NCI-H748 (cell line): ENCODE measurements around the gene LGALS9C.
"Not testable (repeated sequence)": the region's sequence is repeated elsewhere in the genome, so short reads cannot be mapped to it uniquely, and the experiment has no call there.

Experiments used
- DNase-seq: peaks from one replicate; lab custom pipeline; 2025; ENCODE audit not compliant: unreplicated experiment; lab: John Stamatoyannopoulos, UW

LGALS9C gene

DNA sequence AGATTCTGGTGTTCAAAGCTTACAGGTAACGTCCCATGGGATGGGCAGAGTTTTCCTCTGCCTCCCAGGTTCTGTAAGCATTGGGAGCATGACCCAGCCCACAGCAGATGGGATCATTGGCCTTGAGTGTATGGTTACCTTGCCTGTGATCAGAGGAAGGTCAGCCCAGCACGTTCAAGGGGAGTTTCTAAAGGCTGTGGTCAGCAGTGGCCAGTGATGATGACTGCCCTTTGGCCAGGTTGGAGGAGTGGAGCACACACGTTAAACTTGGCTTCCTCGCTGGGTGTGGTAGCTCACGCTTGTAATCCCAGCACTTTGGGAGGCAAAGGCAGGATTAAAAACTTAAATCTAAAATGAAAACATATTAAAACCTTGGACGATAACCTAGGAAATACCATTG is 51.8 kb downstream of the LGALS9C start:
- not testable (repeated sequence) for DNase-seq

DNA sequence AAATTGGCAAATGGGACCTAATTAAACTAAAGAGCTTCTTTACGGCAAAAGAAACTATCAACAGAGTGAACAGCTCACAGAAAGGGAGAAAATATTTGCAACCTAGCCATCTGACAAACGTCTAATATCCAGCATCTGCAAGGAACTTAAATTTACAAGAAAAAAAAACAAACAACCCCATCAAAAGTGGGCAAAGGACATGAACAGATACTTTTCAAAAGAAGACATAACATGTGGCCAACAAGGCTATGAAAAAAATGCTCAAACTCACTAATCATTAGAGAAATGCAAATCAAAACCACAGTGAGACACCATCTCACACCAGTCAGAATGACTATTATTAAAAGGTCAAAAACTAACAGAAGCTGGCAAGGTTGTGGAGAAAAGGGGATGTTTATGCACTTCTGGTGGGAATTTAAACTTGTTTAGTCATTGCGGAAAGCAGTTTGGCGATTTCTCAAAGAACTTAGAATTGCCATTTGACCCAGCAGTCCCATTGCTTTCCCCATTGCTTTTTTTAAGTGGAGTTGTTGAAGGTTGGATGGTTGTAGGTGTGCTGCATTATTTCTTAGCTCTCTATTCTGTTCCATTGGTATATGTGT is 52.4 kb downstream of the LGALS9C start:
- DNase-seq = not testable (repeated sequence)

DNA sequence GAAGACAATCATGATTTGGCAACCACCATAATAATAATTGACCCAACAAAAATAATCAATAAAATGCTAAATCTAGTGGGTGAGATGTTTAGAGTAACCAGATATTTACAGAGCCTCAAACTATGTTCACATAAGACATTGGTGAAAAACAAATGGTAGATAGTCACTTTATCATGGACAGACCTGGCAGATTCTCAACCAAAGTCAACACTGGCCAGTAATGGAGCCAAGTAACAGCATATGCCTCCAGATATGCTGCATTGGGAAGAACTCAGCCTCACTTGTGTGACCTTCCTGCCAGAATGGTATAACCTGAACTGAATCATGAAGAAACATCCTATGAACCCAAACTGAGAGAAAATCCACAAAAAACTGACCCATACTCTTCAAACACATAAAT is 53.8 kb downstream of the LGALS9C start:
- DNase-seq = not testable (repeated sequence)

DNA sequence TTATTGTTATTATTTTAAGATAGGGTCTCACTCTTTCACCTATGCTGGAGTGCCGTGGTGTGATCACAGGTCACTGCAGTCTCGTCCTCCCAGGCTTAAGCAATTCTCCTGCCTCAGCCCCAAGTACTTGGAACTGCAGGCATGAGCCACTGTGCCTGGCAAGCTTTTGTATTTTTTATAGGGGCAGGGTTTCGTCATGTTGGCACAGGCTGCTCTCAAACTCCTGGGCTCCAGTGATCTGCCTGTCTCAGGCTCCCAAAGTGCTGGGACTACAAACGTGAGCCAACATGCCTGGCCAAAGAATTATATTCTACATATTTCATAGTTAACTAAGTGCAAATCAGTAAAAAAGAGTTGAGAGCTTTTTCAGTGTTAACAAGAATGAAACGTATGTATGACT is 65.6 kb downstream of the LGALS9C start:
- not testable (repeated sequence) for DNase-seq

DNA sequence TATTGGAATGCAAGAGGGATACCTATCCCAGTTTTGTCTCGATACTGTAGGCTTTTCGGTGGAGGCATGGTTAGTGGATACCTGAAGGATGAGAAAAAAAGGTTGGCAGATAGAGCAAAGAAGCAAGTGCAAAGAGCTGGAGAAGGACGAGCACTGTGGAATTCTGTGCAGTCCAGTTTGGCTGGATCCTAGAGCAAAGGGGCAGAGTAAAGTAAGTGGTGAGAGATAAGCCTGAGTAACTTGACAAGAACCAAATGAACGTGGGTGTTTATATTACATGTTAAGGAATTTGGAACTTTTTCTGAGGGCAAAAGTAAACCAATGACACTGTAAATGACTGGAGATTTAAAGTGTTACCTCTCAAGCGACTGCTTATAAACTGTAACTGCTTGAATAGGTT is 66.3 kb downstream of the LGALS9C start:
- not testable (repeated sequence) for DNase-seq
